GM18502 (cell line): ENCODE results near the gene TNFRSF1A.

Experiments used
- ATAC-seq: cut with Tn5 transposase; IDR thresholded peaks from one replicate; pipeline ENCODE4 v1.9.1; 2021; ENCODE audit warnings: mild to moderate bottlenecking; ENCODE audit not compliant: unreplicated experiment, poor library complexity

Gene TNFRSF1A

GRCh38 chr12:6341417-6342139 is at the start of gene TNFRSF1A:
TSS of gene TNFRSF1A (minus strand) at chr12:6342076. CDS start at chr12:6341814, 262 bp downstream.
- no peak for ATAC-seq

GRCh38 chr12:6391013-6391412 is 49.1 kb upstream of the TNFRSF1A start:
- no peak for ATAC-seq

GRCh38 chr12:6390084-6390799 is 48.4 kb upstream of the TNFRSF1A start:
- ATAC-seq, result no peak

- ATAC-seq, result no peak
These were observed 45.7 kb upstream of the TNFRSF1A start for GRCh38 chr12:6387541-6387940.

GRCh38 chr12:6386491-6386890 is 44.6 kb upstream of the TNFRSF1A start:
- ATAC-seq, result no peak

- ATAC-seq, result no peak
These were observed 44.2 kb upstream of the TNFRSF1A start for GRCh38 chr12:6386038-6386437.

- no peak for ATAC-seq
These were observed 42.9 kb upstream of the TNFRSF1A start for GRCh38 chr12:6384499-6385436.

- no peak for ATAC-seq
These were observed 42.0 kb upstream of the TNFRSF1A start, which contains the start of gene LTBR for GRCh38 chr12:6383572-6384498. TSS of gene LTBR (plus strand) at chr12:6384162. CDS start at chr12:6384359, 197 bp downstream.

- no peak for ATAC-seq
These were observed 41.1 kb upstream of the TNFRSF1A start for GRCh38 chr12:6382982-6383381.

- ATAC-seq, result no peak
These were observed 40.5 kb upstream of the TNFRSF1A start for GRCh38 chr12:6382371-6382770.

- no peak for ATAC-seq
These were observed 38.6 kb upstream of the TNFRSF1A start for GRCh38 chr12:6380141-6381121.

GRCh38 chr12:6378709-6379472 is 37.0 kb upstream of the TNFRSF1A start:
- no peak for ATAC-seq

- ATAC-seq, result no peak
These were observed 35.8 kb upstream of the TNFRSF1A start for GRCh38 chr12:6377667-6377994.

GRCh38 chr12:6376870-6377666 is 35.2 kb upstream of the TNFRSF1A start:
- no peak for ATAC-seq

GRCh38 chr12:6376079-6376869 is 34.4 kb upstream of the TNFRSF1A start:
- ATAC-seq, result no peak
